ENCODE results near the gene FAM163B.

DNA sequence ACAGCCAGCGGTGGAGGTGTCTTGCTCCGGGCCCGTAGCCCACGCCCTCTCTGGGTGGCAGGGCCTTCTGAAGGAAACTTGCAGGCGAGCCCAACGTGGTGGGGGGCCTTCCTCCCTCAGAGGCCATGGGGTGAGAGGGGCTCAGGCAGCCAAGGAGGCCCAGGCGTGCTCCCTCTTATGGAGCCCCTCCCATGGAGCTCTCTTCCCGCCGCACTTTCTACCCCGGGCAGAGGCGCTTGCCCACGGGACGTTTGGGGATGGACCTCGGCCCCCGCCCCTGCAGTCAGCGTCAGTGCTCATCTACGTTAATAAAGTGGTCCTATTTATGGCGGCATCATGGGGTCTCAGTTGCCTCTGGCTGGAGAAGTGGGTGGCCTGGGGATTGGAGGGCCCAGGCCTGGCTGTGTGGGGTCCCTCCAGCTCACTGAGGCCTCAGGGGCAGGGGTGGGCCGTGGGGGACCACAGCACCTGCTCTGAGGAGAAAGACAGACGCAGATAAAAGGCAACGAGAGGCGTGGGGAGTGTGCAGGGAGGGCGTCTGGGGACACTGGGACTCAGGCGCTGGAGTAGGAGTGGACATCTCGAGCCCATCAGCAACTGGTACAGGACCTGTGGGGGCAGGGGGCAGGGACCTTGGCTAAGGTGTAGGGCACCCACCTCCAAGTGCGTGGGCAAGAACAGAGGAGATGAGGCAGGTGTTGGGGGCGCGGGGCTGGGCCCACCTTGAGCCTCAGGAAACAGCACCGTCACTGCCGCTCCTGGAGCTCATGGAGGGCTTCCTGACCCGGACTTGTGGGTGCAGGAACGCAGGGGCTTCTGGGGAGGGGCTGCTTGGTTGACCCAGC lies 33.8 kb downstream of the FAM163B start:
- no peak for TF ChIP-seq POLR2A (IDR thresholded peaks at IDR 0.05)
- TF ChIP-seq, protein P1, sequence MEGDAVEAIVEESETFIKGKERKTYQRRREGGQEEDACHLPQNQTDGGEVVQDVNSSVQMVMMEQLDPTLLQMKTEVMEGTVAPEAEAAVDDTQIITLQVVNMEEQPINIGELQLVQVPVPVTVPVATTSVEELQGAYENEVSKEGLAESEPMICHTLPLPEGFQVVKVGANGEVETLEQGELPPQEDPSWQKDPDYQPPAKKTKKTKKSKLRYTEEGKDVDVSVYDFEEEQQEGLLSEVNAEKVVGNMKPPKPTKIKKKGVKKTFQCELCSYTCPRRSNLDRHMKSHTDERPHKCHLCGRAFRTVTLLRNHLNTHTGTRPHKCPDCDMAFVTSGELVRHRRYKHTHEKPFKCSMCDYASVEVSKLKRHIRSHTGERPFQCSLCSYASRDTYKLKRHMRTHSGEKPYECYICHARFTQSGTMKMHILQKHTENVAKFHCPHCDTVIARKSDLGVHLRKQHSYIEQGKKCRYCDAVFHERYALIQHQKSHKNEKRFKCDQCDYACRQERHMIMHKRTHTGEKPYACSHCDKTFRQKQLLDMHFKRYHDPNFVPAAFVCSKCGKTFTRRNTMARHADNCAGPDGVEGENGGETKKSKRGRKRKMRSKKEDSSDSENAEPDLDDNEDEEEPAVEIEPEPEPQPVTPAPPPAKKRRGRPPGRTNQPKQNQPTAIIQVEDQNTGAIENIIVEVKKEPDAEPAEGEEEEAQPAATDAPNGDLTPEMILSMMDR (IDR thresholded peaks at IDR 0.05) = no peak
- no peak for TF ChIP-seq POLR2AphosphoS5 (IDR thresholded peaks at IDR 0.05)
